Right atrium auricular region (tissue), 2 donors: ENCODE measurements around the gene AIRE. TPM values are rescaled to one million over a fixed set of nuclear protein-coding genes. Genes with fewer than 3 reads are reported as not detected.
"Not testable (repeated sequence)": the region's sequence is repeated elsewhere in the genome, so short reads cannot be mapped to it uniquely, and the experiment has no call there.

Source experiments
- DNase-seq: peaks from one replicate; pipeline ENCODE4 v3.0.0-alpha.2; 2019; ENCODE audit warnings: low spot score
- H3K27ac ChIP-seq, 2 donors: fragments of 200-600 bp; sonication (generic); 1 replicate in 1 of 2; 2 replicates in 1 of 2; pipeline ENCODE4 v1.5.1; 2016 to 2019
- H3K27me3 ChIP-seq, 2 donors: fragments of 200-600 bp; sonication (generic); one replicate each; pipeline versions ENCODE4 v1.5.1 to v1.6.0; 2017 to 2019
- H3K36me3 ChIP-seq: fragments of 200-600 bp; sonication (generic); one replicate; pipeline ENCODE4 v1.5.1; 2016
- H3K4me1 ChIP-seq, 2 donors: fragments of 200-600 bp; sonication (generic); one replicate each; pipeline versions ENCODE4 v1.5.1 to v1.6.0; 2017 to 2019
- H3K4me3 ChIP-seq, 2 donors: fragments of 200-600 bp; sonication (generic); 1 replicate in 1 of 2; 2 replicates in 1 of 2; pipeline ENCODE4 v1.5.1; 2017 to 2019; ENCODE audit warnings: mild to moderate bottlenecking in 1 of 2, moderate library complexity in 1 of 2
- H3K9me3 ChIP-seq, 2 donors: fragments of 200-600 bp; sonication (generic); one replicate each; pipeline ENCODE4 v1.5.1; 2019
- total RNA-seq, 2 donors: library from RNA; depleted of rRNA; stranded (reverse); fragments of >200 nt; gene quantifications; one replicate each; pipeline ENCODE4 v1.1.0, GENCODE V29; 2016
- TF ChIP-seq, protein P1 (sequence below), 2 donors: fragments of 200-600 bp; sonication (generic); IDR thresholded peaks; one replicate each; pipeline ENCODE4 v1.5.1; 2019; ENCODE audit warnings: antibody characterized with exemption in 2 of 2

AIRE gene
- total RNA-seq, 2 donors from 2014 or later: not detected

DNA sequence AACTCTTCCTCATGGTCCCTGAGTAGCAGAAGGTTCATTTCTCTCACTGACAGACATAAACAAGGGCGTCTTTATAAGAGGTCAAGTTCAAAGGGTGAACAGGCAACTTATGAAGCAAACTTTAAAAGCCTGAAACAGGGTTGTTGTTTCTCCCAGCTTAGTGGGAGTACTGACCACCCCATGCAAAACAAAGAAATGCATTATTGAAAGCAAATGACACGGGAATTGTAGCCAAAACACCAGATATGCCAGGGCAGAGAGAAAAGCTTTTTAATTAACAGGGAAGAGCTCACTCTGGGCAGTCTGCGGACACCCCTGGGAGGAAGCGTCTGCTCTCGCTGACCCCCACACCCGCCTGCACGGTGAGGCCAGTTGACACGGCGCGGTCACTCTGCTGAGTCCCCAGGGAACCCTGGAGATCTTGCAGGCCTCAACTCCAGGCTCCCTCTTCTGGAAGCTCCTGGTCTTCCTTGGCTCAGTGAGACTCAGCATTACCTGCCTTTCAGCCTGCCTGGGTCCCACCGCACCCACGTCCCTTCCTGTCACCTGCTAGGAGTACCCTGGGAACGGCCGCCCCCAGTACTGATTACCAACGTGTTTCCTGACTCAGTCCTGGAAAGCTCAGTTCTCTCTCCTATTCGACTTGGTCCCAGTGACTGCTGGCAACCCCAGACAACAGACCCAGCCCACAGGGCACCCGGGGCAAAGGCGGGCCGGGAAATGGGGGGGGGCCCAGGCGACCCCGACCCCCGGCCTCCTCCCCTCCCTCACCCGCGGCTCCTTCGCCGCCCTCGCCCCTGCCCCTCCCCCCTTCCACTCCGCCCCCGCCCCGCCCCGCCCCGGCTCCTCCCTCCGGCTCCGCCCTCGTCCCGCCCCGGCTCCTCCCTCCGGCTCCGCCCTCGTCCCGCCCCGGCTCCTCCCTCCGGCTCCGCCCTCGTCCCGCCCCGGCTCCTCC, 52.5 kb downstream of the AIRE start:
- peaks cover 0 to 18% of the 10 kb centered on the region in 2 donors for H3K4me1 ChIP-seq
- H3K4me3 ChIP-seq: peak overlapping the region; percentile 40 to 93
- H3K36me3 ChIP-seq: peaks cover 15% of the 10 kb centered on the region
- DNase-seq: peak; percentile 76
- no peaks in the 10 kb centered on the region for H3K9me3 ChIP-seq
- H3K27me3 ChIP-seq: no peaks in the 10 kb centered on the region
- peak overlapping the region; percentile 75 to 95 for H3K27ac ChIP-seq
- TF ChIP-seq, protein P1, sequence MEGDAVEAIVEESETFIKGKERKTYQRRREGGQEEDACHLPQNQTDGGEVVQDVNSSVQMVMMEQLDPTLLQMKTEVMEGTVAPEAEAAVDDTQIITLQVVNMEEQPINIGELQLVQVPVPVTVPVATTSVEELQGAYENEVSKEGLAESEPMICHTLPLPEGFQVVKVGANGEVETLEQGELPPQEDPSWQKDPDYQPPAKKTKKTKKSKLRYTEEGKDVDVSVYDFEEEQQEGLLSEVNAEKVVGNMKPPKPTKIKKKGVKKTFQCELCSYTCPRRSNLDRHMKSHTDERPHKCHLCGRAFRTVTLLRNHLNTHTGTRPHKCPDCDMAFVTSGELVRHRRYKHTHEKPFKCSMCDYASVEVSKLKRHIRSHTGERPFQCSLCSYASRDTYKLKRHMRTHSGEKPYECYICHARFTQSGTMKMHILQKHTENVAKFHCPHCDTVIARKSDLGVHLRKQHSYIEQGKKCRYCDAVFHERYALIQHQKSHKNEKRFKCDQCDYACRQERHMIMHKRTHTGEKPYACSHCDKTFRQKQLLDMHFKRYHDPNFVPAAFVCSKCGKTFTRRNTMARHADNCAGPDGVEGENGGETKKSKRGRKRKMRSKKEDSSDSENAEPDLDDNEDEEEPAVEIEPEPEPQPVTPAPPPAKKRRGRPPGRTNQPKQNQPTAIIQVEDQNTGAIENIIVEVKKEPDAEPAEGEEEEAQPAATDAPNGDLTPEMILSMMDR (IDR thresholded peaks at IDR 0.05): peak in 1 of 2 donors; percentile 58

DNA sequence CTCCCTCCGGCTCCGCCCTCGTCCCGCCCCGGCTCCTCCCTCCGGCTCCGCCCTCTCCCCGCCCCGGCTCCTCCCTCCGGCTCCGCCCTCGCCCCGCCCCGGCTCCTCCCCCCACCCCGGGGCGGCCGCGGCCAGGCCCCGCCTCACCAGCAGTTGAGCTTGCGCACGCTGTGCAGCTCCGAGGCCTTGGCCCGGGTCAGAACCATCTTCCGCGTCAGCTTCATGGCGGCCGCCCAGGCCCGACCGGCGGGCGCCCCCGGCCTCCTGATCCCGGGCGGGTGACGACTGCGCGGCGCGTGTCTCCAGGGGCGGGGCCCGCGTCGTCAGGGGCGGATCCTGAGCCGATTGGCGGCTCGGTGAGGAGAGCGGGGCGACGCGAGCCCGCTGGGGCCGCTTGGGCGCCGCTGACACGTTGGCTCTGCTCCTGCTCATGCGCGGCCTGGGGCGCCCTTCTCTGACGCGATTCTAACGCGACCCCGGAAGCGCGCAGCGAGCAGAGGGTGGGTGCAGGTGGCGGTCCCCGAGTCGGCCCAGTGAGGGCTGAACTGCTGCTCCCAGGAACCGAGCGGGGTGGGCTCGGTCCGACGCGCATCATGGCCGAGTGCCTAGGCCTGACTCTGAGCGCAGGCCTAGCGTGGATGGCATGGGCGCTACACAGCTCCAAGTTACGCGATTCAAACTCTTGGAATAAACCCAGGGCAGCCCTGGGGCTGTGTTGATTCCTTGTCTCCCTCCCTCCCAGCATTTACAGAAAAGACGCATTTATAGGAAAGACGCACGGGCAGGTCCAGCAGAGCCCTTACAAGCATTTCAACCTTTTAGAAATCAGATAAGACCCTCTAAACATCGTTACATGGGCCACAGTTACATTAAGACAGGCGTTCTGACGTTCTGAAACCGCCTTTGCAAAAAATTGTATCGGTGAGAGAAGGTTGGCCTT, 53.6 kb downstream of the AIRE start, which contains the start of gene CFAP410:
Gene CFAP410 (minus strand): TSS at position 420 of the 940 bp plus-strand sequence. CDS start 196 bp downstream, at position 224.
- no peaks in the 10 kb centered on the region for H3K27me3 ChIP-seq

DNA sequence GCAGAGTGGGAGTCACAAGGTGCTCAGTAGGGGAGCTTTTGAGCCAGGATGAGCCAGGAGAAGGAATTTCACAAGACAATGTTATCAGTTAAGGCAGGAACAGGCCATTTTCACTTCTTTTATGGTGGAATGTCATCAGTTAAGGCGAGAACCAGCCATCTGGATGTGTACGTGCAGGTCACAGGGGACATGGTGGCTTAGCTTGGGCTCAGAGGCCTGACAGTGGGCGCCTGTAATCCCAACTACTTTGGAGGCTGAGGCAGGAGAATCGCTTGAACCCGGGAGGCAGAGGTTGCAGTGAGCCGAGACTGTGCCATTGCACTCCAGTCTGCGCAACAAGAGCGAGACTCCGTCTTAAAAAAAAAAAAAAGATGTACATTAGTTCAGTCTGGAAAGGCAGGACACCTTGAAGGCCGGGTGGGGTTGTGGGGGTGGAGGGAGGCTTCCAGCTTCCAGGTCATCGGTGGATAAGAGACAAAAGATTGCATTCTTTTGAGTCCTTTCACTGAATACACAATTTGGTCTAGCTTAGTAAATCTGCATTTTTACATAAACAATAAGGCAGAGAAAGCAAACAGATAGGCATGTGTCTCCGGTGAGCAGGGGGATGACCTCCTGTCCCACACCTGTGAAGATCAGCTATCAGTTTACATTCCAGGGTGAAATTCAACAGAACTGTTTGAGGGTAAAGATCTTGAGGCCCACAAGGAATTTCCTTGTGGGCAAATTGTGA, 56.2 kb downstream of the AIRE start:
- H3K36me3 ChIP-seq, H3K27ac ChIP-seq, H3K9me3 ChIP-seq, H3K4me3 ChIP-seq, DNase-seq, H3K27me3 ChIP-seq: not testable (repeated sequence)
- peaks cover 0 to 18% of the 10 kb centered on the region in 2 donors for H3K4me1 ChIP-seq

More for the DNA sequence above, 53.6 kb downstream of the AIRE start, which contains the start of gene CFAP410:
- Histone ChIP-seq H3K9me3 (no peaks in the 10 kb centered on the region), H3K4me3 (peak within 1 kb of the TSS; percentile 85 to 93), H3K27ac (peak within 1 kb of the TSS; percentile 95 to 99), H3K4me1 (peaks cover 0 to 18% of the 10 kb centered on the region in 2 donors), H3K36me3 (peaks cover 15% of the 10 kb centered on the region)
- peak; percentile 94 for DNase-seq
- TF ChIP-seq, protein P1 (IDR thresholded peaks at IDR 0.05): peak in 1 of 2 donors; percentile 14

DNA sequence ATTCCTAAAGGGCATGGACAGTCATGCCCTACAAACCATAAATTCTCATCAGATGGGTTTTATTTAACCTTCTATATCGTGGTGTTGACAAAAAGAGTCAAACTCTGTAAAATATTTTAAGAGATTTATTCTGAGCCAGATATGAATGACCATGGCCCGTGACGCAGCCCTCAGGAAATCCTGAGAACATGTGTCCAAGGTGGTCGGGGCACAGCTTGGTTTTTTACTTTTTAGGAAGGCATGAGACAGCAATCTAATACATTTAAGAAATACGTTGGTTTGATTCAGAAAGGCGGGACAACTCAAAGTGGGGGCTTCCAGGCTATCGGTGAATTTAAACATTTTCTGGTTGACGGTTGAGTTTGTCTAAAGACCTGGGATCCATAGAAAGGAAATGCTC, 57.3 kb downstream of the AIRE start:
- not testable (repeated sequence) for H3K4me3 ChIP-seq, H3K36me3 ChIP-seq, H3K9me3 ChIP-seq, H3K27ac ChIP-seq, DNase-seq, H3K27me3 ChIP-seq
- peaks cover 0 to 12% of the 10 kb centered on the region in 2 donors for H3K4me1 ChIP-seq

DNA sequence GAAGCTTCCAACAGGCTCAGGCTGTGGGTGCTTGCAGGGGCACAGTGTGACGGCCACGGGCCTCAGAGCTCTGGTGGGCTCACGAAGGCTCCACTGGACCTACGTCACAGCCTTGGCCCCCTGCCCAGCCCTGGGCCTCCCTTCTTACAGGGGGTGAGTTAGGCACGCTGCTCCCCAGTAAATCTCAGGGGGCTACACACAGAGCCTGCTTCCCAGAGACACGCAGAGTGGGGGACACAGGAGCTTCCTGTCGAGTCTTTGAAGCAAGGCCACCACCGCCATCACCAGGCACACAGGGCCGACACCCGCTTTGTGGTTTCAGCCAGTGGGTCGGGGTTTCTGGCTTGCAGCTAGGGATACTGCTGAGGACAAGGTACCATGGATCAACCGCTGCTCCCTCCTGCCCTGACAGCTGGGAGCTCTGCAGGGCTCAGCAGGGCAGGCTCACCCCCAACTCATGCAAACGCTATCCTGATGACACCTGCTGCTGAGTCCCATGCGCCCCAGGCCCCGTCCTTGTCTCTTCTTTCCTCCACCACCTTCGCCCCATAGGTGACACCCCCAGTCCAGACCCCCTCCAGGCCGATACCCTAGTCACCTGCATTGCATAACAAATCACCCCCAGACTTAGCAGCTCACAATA, 59.0 kb downstream of the AIRE start:
- H3K27me3 ChIP-seq: no peaks in the 10 kb centered on the region
- no peak for DNase-seq
- TF ChIP-seq, protein P1 (IDR thresholded peaks at IDR 0.05): no peak
- peaks cover 0 to 7% of the 10 kb centered on the region in 2 donors for H3K4me1 ChIP-seq
- H3K27ac ChIP-seq: no peak overlapping the region
- H3K36me3 ChIP-seq: no peaks in the 10 kb centered on the region
- no peaks in the 10 kb centered on the region for H3K9me3 ChIP-seq
- H3K4me3 ChIP-seq: no peak overlapping the region

DNA sequence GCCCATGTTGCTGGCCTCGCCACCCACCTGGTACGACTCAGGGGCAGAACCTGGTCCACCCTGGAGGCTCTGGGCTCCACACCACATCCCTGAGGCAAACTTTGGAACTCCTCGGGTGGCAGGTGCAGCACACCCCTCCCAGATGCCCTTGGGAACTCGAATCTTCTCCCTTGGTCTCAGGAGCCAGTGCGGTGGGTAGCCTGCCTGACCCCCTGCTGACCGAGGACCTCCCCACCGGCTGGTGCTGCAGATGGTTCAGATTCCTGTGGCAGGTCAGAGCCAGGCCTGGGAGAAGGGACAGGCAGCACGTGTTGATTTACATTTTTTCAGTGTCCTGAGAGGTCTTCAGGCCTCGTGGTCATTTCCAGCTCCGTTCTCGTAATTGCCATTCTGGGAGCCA, 59.8 kb downstream of the AIRE start:
- Histone ChIP-seq H3K27ac (no peak overlapping the region), H3K4me1 (peaks cover 0 to 4% of the 10 kb centered on the region in 2 donors), H3K9me3 (no peaks in the 10 kb centered on the region), H3K27me3 (no peaks in the 10 kb centered on the region), H3K4me3 (no peak overlapping the region), H3K36me3 (no peaks in the 10 kb centered on the region)
- TF ChIP-seq, protein P1 (IDR thresholded peaks at IDR 0.05): no peak
- no peak for DNase-seq
